AG09319 (cell line): ENCODE data around the gene TXN.

Source experiments
- DNase-seq: peaks from one replicate; pipeline ENCODE4 v3.0.0-alpha.2; 2010; ENCODE audit warnings: low read depth; ENCODE audit errors: extremely low read depth
- TF ChIP-seq, protein P1 (sequence below): IDR thresholded peaks from 2 replicates; pipeline ENCODE4 v1.5.1; 2011; ENCODE audit warnings: low read depth, mild to moderate bottlenecking, inconsistent platforms, low read length, moderate library complexity

TXN gene

DNA sequence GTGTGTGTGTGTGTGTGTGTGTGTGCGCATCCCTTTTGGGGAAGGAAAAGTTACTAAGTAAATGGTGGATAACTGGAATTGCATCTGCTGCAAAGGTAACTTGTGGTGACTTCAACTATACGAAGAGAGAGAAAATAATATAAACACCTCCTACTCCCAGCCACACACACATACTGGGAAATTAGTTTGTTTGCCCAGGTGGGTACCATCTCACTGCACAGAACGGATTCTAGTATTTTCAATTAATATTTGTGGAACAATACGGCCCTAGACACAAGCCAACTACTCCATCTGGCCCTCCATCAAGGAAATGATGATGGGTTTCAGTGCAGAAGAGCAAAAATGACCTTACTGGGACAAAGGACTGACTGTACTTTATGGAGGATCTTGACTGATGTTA lies 32.2 kb upstream of the TXN start:
- TF ChIP-seq, protein P1, sequence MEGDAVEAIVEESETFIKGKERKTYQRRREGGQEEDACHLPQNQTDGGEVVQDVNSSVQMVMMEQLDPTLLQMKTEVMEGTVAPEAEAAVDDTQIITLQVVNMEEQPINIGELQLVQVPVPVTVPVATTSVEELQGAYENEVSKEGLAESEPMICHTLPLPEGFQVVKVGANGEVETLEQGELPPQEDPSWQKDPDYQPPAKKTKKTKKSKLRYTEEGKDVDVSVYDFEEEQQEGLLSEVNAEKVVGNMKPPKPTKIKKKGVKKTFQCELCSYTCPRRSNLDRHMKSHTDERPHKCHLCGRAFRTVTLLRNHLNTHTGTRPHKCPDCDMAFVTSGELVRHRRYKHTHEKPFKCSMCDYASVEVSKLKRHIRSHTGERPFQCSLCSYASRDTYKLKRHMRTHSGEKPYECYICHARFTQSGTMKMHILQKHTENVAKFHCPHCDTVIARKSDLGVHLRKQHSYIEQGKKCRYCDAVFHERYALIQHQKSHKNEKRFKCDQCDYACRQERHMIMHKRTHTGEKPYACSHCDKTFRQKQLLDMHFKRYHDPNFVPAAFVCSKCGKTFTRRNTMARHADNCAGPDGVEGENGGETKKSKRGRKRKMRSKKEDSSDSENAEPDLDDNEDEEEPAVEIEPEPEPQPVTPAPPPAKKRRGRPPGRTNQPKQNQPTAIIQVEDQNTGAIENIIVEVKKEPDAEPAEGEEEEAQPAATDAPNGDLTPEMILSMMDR: no peak
- DNase-seq: no peak

DNA sequence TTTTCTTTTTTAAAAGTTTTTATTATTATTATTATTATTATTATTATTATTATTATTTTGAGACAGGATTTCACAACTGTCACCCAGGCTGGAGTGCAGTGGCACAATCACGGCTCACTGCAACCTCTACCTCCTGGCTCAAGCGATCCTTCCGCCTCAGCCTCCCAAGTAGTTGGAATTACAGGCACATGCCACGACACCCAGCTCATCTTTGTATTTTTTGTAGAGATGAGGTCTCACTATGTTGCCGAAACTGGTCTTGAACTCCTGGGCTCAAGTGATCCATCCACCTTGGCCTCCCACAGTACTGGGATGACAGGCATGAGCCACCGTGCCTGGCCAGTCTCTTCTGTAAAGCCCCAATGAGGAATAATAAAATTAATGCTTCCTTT lies 31.0 kb upstream of the TXN start:
- TF ChIP-seq, protein P1: no peak
- DNase-seq: no peak

DNA sequence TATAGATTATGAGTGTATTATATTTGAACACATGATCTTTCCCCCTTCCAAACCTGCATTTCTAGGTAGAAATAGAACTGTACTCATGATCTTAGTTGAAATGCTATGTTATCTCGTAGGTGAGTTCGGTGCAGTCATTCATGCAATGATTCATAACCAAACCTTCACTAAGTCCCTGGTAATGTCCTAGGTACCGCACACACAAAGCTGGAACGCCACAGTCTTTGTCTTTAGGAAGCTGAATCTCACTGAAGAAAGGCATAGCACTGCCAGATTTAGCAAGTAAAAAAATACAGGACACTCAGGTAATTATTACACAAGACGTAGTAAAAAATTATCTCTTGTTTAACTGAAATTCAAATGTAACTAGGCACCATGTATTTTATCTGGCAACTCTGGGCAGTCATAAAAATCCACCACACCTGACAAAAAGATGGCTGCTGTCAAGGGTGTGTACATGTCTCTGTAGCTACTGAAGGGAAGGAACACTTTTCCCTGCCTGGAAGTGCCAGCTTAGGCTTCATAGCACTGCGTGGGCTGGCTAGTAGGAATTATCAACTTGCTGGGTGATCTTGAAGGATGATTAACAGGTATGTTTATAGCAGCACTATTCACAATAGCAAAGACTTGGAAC lies 28.0 kb upstream of the TXN start:
- DNase-seq: no peak
- TF ChIP-seq, protein P1: no peak

DNA sequence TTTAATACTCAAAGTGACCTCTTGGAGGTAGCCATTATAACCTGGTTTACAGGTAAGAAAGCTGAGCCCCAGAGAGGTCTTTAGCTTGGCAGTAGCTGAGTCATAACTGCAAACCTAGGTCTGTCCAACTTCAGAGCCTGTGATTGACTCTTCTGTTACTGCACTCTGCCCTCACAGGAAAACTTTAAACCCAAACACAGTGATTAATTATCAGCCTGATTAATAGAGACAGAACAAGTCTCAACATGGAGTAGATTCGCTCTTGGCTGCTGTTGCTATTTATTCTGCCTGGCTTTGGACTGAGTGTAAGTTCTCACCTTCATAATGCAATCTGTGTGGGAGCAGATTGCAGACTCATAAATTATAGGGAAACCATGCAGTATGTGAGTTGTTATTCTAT lies 27.4 kb upstream of the TXN start:
- TF ChIP-seq, protein P1: no peak
- no peak for DNase-seq

DNA sequence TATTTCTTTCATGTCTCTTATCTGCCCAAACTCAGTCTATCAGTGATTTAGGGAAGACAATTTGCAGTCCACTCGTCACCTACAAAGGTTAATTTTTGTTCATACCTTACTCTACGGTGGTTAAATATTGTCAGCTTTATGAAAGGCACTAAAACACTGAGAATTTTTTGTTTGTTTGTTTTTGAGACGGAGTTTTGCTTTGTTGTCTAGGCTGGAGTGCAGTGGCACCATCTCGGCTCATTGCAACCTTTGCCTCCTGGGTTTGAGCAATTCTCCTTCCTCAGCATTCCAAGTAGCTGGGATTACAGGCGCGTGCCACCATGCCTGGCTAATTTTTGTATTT lies 26.4 kb upstream of the TXN start:
- no peak for DNase-seq
- TF ChIP-seq, protein P1: no peak

DNA sequence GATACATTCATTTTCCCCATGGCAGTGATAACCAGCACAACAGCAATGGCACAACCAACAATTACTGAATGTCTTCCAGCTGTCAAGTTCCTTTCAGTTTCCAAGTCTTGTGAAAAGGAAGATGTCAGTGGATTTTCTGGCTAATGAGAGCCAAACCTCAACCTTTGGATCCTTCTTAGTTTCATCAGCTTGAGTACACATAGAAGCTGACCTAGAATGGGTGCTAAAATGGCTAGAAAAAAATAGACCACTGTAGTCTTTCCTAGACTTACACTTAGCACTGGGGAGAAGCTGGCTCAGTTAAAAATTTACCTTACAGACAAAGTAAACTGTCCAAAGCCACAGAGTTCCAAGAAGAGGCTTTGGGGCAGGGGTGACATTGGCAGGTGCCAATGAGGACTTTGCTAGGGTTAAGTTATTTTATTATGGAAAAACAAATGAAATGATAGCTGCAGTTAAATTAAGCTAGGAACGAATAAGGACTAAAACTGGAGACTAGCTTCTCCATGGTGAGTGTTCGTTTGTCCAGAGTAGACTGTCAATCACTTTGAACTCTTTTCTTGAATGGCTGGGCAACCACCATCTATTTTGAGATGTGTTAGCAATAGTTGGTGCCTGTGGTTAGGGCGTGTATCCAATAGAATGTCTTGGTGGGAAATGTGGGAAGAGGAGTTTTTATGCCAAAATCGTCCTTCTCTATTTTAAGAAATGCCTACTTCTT lies 25.9 kb upstream of the TXN start:
- TF ChIP-seq, protein P1: no peak
- DNase-seq: no peak

DNA sequence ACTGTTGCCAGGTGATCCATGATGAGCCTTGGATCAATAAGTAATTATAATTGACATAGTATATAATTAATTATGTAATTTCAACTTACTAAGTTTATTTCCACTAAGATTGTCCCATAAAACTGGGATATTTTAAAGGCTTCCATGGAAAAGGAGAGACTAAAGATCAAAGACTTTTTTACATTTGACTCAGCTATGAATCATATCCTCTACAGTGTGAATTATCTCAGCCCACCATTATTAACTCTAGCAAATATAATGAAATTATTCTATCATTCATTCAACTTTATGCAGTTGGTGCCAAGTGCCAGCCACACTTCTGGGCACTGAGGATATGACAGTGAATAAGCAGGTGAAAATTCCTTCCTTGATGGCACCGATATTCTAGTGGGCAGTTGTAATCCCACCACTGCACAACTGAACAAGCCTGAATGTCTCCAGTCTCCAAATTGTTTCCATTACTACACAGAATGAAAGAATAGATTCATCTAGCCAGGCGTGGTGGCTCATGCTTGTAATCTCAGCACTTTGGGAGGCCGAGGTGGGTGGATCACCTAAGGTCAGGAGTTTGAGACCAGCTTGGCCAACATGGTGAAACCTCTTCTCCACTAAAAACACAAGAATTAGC lies 21.9 kb upstream of the TXN start:
- no peak for DNase-seq
- TF ChIP-seq, protein P1: no peak
